ENCODE results near the gene DUSP2. TPM values are rescaled to one million over a fixed set of nuclear protein-coding genes. Genes with fewer than 3 reads are reported as not detected.

DUSP2 gene
- total RNA-seq, 1 donor from 2014 or later = 1.1 TPM

GRCh38 chr2:96120991-96121390 is 24.2 kb downstream of the DUSP2 start:
- Mint-ChIP-seq H3K36me3 (ENCODE audit: low read depth) (no peaks in the 10 kb centered on the region), H3K4me3 (no peak overlapping the region), H3K27ac (ENCODE audit: unreplicated experiment) (no peak overlapping the region), H3K27me3 (ENCODE audit: low read depth) (peaks cover 45% of the 10 kb centered on the region), H3K9me3 (no peaks in the 10 kb centered on the region), H3K4me1 (peaks cover 6% of the 10 kb centered on the region)
- TF ChIP-seq CTCF (conservative IDR thresholded peaks at IDR 0.05) = no peak
- no peak for DNase-seq (ENCODE audit: low read depth, low spot score)

GRCh38 chr2:96120091-96120720 is 25.0 kb downstream of the DUSP2 start:
- peak overlapping the region; percentile 29 for H3K4me3 Mint-ChIP-seq
- H3K27ac Mint-ChIP-seq (ENCODE audit: unreplicated experiment) = no peak overlapping the region
- no peak for DNase-seq (ENCODE audit: low read depth, low spot score)
- TF ChIP-seq CTCF (conservative IDR thresholded peaks at IDR 0.05) = no peak
- H3K27me3 Mint-ChIP-seq (ENCODE audit: low read depth) = peaks cover 51% of the 10 kb centered on the region
- peaks cover 6% of the 10 kb centered on the region for H3K4me1 Mint-ChIP-seq
- H3K36me3 Mint-ChIP-seq (ENCODE audit: low read depth) = no peaks in the 10 kb centered on the region
- no peaks in the 10 kb centered on the region for H3K9me3 Mint-ChIP-seq

GRCh38 chr2:96119389-96119751 is 25.9 kb downstream of the DUSP2 start:
- H3K4me3 Mint-ChIP-seq = no peak overlapping the region
- DNase-seq (ENCODE audit: low read depth, low spot score) = no peak
- peaks cover 6% of the 10 kb centered on the region for H3K4me1 Mint-ChIP-seq
- no peaks in the 10 kb centered on the region for H3K9me3 Mint-ChIP-seq
- H3K27ac Mint-ChIP-seq (ENCODE audit: unreplicated experiment) = no peak overlapping the region
- peaks cover 50% of the 10 kb centered on the region for H3K27me3 Mint-ChIP-seq (ENCODE audit: low read depth)
- TF ChIP-seq CTCF (conservative IDR thresholded peaks at IDR 0.05) = no peak
- H3K36me3 Mint-ChIP-seq (ENCODE audit: low read depth) = no peaks in the 10 kb centered on the region

GRCh38 chr2:96118698-96119388 is 26.4 kb downstream of the DUSP2 start:
- Mint-ChIP-seq H3K36me3 (ENCODE audit: low read depth) (no peaks in the 10 kb centered on the region), H3K4me3 (peak overlapping the region; percentile 28), H3K4me1 (peaks cover 6% of the 10 kb centered on the region), H3K27me3 (ENCODE audit: low read depth) (peaks cover 50% of the 10 kb centered on the region), H3K9me3 (no peaks in the 10 kb centered on the region), H3K27ac (ENCODE audit: unreplicated experiment) (no peak overlapping the region)
- no peak for DNase-seq (ENCODE audit: low read depth, low spot score)
- TF ChIP-seq CTCF (conservative IDR thresholded peaks at IDR 0.05) = no peak

GRCh38 chr2:96117701-96118588 is 27.3 kb downstream of the DUSP2 start:
- no peaks in the 10 kb centered on the region for H3K36me3 Mint-ChIP-seq (ENCODE audit: low read depth)
- H3K27me3 Mint-ChIP-seq (ENCODE audit: low read depth) = peaks cover 50% of the 10 kb centered on the region
- no peak for DNase-seq (ENCODE audit: low read depth, low spot score)
- no peak for TF ChIP-seq CTCF (conservative IDR thresholded peaks at IDR 0.05)
- H3K4me3 Mint-ChIP-seq = peak overlapping the region; percentile 81
- H3K4me1 Mint-ChIP-seq = peaks cover 6% of the 10 kb centered on the region
- H3K27ac Mint-ChIP-seq (ENCODE audit: unreplicated experiment) = no peak overlapping the region
- H3K9me3 Mint-ChIP-seq = no peaks in the 10 kb centered on the region

All from neural crest cell (in vitro differentiated cells).